Posterior cingulate gyrus (tissue), 11 donors: ENCODE measurements around the gene ASH1L.
"Not testable (repeated sequence)": the region's sequence is repeated elsewhere in the genome, so short reads cannot be mapped to it uniquely, and the experiment has no call there.

Experiments used
- DNase-seq, 10 donors: peaks; one replicate each; pipeline versions ENCODE4 v3.0.0 to v3.0.0-alpha.2; 2020 to 2021; ENCODE audit warnings: mixed read lengths in 3 of 10
- intact Hi-C: fragments of 100-400 bp; cut with DNase I; formaldehyde crosslinking; loops from one replicate; pipeline ENCODE4 v1.15.1; 2023

The ASH1L gene

GRCh38 chr1:155455588-155456195 lies 106.9 kb downstream of the ASH1L start:
- intact Hi-C loops, result no loop called here
- DNase-seq, result no peak

GRCh38 chr1:155454096-155454495 lies 108.5 kb downstream of the ASH1L start:
- DNase-seq, result no peak
- intact Hi-C loops, result no loop called here

GRCh38 chr1:155453141-155453540 lies 109.5 kb downstream of the ASH1L start:
- intact Hi-C loops, result no loop called here
- no peak for DNase-seq

GRCh38 chr1:155451199-155451598 lies 111.4 kb downstream of the ASH1L start:
- intact Hi-C loops, result no loop called here
- no peak for DNase-seq

GRCh38 chr1:155442431-155442830 lies 120.2 kb downstream of the ASH1L start:
- DNase-seq, intact Hi-C loops: not testable (repeated sequence)

GRCh38 chr1:155437405-155437804 lies 125.2 kb downstream of the ASH1L start:
- DNase-seq, result no peak
- intact Hi-C loops, result no loop called here

- intact Hi-C loops, DNase-seq: not testable (repeated sequence)
These were observed 128.7 kb downstream of the ASH1L start for GRCh38 chr1:155433831-155434389.

GRCh38 chr1:155433128-155433830 lies 129.3 kb downstream of the ASH1L start:
- intact Hi-C loops, DNase-seq: not testable (repeated sequence)

- intact Hi-C loops, result no loop called here
- DNase-seq, result no peak
These were observed 138.5 kb downstream of the ASH1L start for GRCh38 chr1:155424091-155424490.

- no peak for DNase-seq
- intact Hi-C loops, result no loop called here
These were observed 141.8 kb downstream of the ASH1L start for GRCh38 chr1:155420788-155421187.

- intact Hi-C loops, DNase-seq: not testable (repeated sequence)
These were observed 150.8 kb downstream of the ASH1L start for GRCh38 chr1:155411840-155412239.

GRCh38 chr1:155410931-155411330 lies 151.7 kb downstream of the ASH1L start:
- intact Hi-C loops, result no loop called here
- no peak for DNase-seq

GRCh38 chr1:155396874-155397476 lies 165.6 kb downstream of the ASH1L start:
- intact Hi-C loops, result no loop called here

GRCh38 chr1:155392898-155393411 lies 169.6 kb downstream of the ASH1L start:
- intact Hi-C loops, result no loop called here
- no peak for DNase-seq

More at GRCh38 chr1:155396874-155397476, 165.6 kb downstream of the ASH1L start:
- DNase-seq, result no peak

GRCh38 chr1:155389826-155390225 lies 172.8 kb downstream of the ASH1L start:
- no peak for DNase-seq
- intact Hi-C loops, result no loop called here

- intact Hi-C loops, DNase-seq: not testable (repeated sequence)
These were observed 176.8 kb downstream of the ASH1L start for GRCh38 chr1:155385836-155386235.

GRCh38 chr1:155383406-155383805 lies 179.2 kb downstream of the ASH1L start:
- intact Hi-C loops, result no loop called here
- no peak for DNase-seq

GRCh38 chr1:155379631-155380090 lies 182.9 kb downstream of the ASH1L start:
- DNase-seq, result no peak
- intact Hi-C loops, result no loop called here

GRCh38 chr1:155379180-155379579 lies 183.4 kb downstream of the ASH1L start:
- intact Hi-C loops, result no loop called here
- no peak for DNase-seq

GRCh38 chr1:155360051-155360450 lies 202.6 kb downstream of the ASH1L start:
- DNase-seq, result no peak
- intact Hi-C loops, result no loop called here

GRCh38 chr1:155352631-155353030 lies 210.0 kb downstream of the ASH1L start:
- DNase-seq, result peak in 1 of 10 donors; percentile 77
- intact Hi-C loops, result no loop called here
